Activated CD4-positive, CD25-positive, alpha-beta regulatory T cell treated with anti-CD3 and anti-CD28 coated beads, Interleukin-2, amount 50 U/mL, for 16 hours (primary cell): ENCODE results near the gene TTC7B.

ENCODE experiments used
- DNase-seq: peaks from one replicate; pipeline ENCODE4 v3.0.0-alpha.2; 2020; ENCODE audit warnings: low read depth, low spot score

The TTC7B gene

DNA sequence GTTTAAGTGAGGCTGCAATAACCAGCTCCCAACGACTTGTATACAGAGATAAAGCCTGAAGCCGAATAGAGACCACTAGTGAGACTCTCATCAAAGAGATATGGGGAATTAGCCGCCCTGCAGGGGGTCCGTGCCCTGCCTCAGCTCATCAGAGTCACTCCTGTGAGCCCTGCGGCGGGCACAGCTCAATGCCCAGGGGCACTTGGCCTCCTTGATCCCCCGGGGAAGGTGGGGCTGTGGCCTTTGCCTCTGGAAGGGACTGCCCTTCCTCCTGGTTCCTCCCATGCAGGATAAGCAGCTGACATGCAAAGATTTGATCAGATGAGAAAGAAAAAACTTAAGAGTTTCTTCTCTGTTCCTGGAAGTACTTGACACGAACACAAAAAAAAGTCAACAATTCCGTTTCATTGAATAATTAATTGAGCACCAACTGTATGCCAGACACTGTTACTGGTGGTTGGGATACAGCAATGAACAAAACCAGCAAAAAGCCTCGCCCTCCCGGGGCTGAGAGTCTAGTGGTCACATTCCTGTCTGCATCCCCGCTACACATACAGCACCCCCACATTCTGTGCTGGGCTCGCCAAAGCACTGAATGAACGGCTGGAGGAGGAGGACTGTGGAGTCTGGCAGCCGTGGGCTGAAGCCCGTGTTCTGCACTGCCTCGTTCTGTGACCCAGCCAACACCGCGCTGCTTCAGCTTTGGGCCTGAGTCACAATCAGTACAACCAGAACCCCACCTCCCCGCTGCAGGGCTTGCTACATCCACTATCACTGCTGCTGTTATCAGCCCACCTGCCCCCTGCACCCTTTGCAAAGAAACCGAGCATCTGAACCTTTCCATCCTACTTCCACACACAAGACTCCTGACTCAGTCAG lies 10.3 kb downstream of the TTC7B start:
- no peak for DNase-seq

GRCh38 chr14:90805084-90805391 lies 11.2 kb downstream of the TTC7B start:
- DNase-seq: no peak

DNA sequence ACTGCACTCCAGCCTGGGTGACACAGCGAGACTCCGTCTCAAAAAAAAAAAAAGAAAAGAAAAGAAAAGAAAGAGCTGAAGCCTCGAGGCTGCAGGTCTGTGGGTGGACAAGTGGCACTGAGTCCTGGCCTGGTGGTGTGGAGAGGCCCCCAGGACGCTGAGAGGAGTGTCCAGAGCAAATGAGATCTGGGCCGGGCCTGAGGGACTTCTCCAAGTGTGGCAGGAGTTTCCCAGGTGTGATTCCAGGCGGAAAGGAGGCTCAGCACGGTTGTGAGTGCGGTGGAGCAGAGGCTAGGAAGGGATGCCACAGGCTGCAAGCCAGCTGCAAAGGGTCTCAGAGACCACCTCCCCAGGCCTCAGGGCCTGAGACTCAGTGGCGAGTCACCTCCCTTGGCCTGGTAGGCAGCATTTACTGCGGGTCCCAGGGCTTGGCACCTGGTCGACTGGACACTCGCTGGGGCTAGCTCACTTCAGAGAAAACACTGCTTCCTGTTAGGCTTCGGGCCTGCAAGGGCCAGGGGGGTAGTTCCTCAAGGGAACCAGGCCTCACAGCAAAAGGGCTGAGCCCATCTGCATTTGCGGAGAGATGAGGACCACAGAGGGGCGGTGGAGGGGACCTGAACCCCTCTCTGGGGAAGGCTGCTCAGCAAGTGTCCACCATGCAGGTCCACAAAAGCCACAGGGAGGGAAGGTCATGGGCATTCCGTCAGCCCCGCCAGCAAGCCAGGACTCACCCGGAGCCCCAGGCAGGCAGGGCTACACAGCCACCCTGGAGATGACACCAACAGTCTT lies 11.7 kb downstream of the TTC7B start:
- no peak for DNase-seq

GRCh38 chr14:90803249-90803648 lies 13.0 kb downstream of the TTC7B start:
- no peak for DNase-seq

GRCh38 chr14:90799420-90799819 lies 16.8 kb downstream of the TTC7B start:
- DNase-seq: no peak

- DNase-seq: no peak
Measured at GRCh38 chr14:90797919-90798318, 18.3 kb downstream of the TTC7B start.

GRCh38 chr14:90797451-90797850 lies 18.8 kb downstream of the TTC7B start:
- no peak for DNase-seq

GRCh38 chr14:90796329-90796728 lies 19.9 kb downstream of the TTC7B start:
- DNase-seq: no peak

DNA sequence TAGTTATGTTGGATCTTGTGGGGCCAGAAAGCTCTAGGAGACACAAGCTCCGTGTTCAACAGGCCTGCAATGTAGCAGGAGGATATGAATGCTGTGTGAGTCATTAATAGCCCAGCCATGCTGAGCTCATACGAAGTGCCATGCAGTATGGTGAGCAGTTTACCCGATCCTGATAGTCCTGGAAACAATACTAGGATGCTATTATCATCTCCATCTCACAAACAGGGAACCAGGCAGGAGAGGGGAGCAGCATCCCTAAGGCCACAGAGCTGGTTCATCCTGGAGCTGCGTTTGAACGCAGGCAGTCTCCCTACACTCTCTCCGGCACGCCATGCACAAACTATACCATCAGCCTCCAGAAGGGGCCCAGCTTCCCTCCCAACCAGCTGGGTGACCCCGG lies 20.5 kb downstream of the TTC7B start:
- DNase-seq: no peak

DNA sequence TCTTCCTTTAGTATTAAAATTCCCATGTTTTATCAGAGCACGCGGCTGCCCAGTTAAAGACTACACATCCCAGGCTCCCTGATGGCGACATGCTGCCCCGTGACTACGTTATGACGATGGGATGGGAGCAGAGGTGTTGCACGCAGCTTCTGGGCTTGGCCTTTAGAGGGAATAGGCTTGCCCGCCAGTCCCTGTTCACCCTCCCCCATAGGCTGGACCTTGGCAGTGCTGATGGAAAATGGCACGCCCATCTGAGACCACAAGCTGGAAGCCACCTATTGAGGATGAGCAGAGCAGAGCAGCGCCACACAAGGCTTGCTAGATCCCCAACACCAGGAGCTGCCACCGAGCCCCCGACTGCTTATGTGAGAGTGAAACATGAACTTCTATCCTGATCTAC lies 24.7 kb downstream of the TTC7B start:
- no peak for DNase-seq

DNA sequence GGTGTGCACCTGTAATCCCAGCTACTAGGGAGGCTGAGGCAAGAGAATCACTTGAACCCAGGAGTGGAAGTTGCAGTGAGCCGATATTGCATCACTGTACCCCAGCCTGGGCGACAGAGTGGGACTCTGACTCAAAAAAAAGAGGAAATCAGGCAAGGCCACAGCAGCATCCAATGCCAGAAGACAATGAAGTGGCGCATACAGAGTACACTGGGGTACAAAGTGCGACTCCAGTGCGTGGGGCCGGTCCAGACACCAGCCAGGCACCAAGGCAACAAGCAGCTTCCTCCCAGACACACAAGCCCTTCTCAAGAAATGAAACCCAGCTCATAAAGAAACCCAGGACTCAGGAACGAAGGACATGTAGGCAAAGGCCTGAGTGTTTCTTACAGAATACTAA lies 28.2 kb downstream of the TTC7B start:
- no peak for DNase-seq

GRCh38 chr14:90785876-90786450 lies 30.3 kb downstream of the TTC7B start:
- no peak for DNase-seq

DNA sequence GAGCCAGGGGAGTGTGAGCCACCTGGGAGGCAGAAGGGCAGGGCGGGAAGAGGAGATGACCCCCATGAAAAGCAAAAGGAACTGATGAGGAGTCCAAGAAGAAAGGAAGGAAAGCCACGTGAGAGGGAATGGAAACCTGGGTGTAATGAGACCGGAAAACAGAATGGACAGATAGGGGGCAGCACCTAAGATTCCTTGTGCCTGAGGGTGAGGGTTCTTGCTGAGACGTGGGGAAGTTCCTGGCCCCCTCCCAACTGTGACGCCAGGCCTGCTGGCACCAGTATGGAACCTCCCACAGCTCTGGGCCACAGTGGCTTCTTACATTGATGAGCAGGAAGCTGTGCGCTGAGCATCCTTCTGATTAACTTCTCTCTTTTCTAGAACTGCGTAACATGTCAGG lies 30.8 kb downstream of the TTC7B start:
- no peak for DNase-seq

DNA sequence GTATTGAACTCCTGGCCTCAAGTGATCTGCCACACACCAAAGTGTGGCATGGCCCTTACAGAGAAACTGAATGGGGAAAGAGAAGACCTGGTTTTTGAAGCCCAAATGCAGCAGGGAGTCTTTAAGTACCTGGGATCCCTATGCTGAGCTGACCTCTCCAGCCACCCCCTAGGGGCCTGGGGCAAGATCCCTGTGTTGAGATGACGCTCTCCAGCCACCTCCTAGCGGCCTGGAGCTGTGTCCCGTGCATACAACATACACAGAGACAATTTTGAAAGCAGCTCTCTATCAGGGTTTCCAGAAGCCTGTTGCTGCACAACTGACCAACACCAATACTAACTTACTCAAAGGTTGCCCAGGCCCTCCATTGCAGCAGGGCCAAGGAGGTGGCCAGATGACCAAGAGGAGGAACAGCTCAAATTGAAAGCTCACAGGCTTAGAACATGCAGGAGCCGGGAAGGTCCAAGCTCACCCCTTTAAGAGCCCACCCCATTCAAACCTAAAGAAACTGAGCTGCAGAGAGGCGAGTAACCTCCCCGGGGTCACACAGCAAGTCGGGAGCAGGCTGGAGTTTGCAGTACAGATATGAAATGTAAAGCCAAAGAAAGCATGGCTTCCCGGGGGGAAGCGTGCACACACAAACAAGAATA lies 31.5 kb downstream of the TTC7B start:
- DNase-seq: no peak

- no peak for DNase-seq
Measured at GRCh38 chr14:90783344-90783743, 32.9 kb downstream of the TTC7B start.

DNA sequence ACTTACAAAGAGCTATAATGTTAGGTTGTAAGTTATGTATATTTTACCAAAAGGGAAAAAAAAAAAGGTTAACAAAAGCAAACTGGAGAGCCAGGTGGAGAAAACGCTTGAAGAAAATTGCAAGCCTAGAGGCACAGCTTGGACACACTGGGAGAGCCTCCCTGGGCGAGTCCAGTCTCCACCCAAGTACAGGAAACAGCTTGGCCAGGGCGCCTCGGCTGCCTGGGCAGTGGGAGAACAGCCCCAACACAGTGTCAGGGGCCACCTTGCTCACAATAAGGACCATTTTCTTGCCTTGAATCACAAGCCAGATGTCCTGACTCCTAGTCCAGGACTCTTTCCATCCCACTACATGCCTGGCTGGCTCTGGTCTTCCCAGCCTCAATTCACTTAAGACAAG lies 33.3 kb downstream of the TTC7B start:
- no peak for DNase-seq

DNA sequence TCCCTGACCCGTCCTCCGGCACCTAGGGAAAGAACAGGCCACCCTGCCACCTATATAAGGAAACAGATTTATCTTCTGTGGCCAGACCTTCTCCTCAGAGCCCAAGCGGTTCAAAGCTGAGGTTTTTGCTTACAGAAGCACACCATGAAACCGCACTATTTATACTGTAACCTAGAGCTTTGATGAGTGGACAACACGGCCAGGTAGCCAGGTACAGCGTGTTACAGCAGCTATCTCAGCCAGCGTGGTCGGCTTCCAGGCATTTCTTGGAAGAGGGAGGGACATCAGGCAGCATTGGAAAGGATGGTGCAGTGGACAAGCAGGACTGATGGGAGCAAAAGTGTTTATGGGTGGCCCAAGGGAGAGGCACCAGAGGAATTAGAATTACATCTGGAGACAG lies 34.4 kb downstream of the TTC7B start:
- DNase-seq: no peak

DNA sequence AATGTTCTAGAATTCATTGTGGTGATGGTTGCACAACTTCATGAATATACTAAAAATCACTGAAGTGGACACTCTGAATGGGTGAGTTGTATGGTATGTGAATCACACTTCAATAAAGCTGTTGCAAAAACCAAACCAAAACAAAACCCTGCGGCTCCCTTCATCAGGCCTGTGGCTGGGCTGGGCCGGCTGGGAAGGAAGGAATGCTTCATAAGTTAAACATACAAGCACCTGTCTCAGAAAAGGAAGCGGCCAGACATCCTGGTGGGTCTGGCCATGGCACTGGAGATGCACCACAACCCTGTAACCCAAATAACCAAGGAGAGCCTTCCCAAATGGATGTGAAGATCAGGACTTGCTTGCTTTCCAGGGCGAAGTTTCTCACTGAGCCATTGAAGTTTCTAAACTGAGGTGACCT lies 34.9 kb downstream of the TTC7B start:
- DNase-seq: no peak

DNA sequence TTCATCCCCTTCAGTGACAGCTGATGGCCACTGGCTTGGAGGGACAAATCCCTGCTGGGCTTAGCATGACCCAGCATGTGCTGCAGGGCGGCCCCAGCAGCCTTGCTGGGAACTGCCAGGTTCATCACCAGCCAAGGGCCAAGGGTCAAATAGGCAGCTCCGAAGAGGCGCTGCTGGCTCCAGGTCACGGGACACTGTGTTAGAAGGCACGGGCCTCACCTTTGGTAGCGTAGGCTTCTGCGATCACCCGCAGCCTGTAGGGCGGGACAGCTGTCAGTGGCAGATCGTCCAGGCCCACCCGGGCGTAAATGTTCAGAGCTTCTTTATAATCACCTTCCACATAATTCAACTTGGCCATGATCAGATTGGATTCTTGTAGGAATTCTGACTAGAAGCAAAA lies 35.7 kb downstream of the TTC7B start:
- DNase-seq: no peak

DNA sequence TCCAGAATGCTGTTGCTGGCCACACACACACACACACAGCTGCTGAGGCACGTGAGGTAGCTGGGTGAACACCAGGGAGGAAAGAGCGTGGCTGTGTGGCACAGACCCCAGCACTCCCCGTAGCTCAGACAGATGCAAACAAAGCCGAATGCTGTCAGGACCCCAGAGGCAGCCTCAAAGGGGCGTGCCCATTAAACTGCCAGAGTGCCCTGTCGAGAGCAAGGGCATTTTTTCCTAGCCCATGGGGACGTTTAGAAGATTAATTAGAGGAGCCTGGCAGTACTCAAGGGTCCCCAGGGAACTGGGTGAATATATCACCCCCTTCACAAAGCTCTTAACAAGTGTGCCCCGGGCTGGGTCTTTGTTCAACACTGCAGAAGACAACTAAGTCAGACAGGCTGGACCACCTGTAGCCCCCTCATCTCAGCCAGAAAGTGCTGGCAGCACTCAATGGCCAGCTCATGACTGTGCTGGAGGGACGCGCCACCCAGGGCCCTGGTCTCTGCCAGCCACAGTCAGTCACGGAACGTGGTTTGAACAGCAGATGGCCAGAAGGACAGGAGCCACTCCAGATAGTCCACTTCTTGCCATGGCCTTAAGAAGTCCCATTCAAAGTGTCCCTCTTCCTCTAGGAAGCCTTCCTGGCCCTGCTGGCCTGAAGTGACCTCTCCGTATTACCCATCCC lies 37.5 kb downstream of the TTC7B start:
- no peak for DNase-seq

DNA sequence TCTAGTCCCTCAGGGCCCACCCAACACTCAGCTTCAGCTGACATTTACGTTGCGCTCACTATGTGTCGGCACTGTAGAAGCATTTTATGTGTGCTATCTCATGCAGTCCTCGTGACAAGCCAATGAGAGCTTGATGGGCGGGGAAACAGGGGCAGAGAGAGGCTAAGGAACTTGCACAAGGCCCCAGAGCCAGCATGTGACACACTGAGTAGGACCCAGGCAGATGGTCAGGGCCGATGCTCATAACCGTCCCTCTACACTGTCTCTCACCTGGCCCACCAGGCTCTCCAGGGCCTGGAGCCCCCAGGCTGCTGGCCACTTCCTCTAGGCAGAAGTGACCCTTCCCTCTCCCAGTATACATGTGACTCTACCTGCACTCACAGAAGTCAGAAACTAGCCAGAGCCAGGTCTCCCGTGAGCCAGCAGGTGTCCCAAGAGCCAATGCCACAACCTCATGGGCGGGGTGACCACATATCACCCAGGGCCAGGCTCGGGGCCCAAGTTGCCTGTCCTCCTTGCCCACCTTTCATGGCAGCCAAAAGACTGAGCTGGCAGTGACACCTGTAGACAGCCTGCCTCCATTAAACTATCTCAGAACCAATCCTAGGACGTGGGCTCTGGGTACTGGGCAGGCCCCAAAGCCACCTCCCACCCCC lies 38.3 kb downstream of the TTC7B start:
- no peak for DNase-seq
